SU-DHL-6 (cell line): Measurements from ENCODE around the gene C5orf15.

Experiments used
- H2AFZ ChIP-seq: fragments of 200-600 bp; sonication (generic); 2 replicates; pipeline ENCODE4 v1.6.1; 2014; ENCODE audit warnings: low read depth, mild to moderate bottlenecking, moderate library complexity, mixed read lengths, antibody characterized with exemption, low read length; ENCODE audit not compliant: severe bottlenecking
- H3F3A ChIP-seq: fragments of 200-600 bp; shearing (Covaris generic); 2 replicates; pipeline ENCODE4 v1.6.0; 2016; ENCODE audit warnings: antibody characterized with exemption, mild to moderate bottlenecking; ENCODE audit not compliant: insufficient read depth
- H3K27ac ChIP-seq: fragments of 200-600 bp; sonication (generic); 2 replicates; pipeline ENCODE4 v1.5.1; 2016; ENCODE audit warnings: low read depth, mild to moderate bottlenecking, low read length, moderate library complexity, mixed read lengths
- H3K27me3 ChIP-seq: fragments of 200-600 bp; sonication (generic), shearing (Covaris generic); 2 replicates; pipeline ENCODE4 v1.6.0; 2014; ENCODE audit warnings: mild to moderate bottlenecking, low read length
- H3K36me3 ChIP-seq: fragments of 200-600 bp; sonication (generic); 2 replicates; pipeline ENCODE4 v1.6.1; 2014; ENCODE audit warnings: mild to moderate bottlenecking, low read length, mixed read lengths
- H3K4me2 ChIP-seq: fragments of 300-600, 200-600 bp; shearing (Covaris generic), sonication (generic); 2 replicates; pipeline ENCODE4 v1.6.0; 2014; ENCODE audit warnings: low read length, low read depth, mild to moderate bottlenecking; ENCODE audit not compliant: poor library complexity, severe bottlenecking
- H3K4me3 ChIP-seq: fragments of 200-600 bp; sonication (generic); 2 replicates; pipeline ENCODE4 v1.5.1; 2014; ENCODE audit warnings: antibody characterized with exemption, low read length, mild to moderate bottlenecking, mixed read lengths; ENCODE audit not compliant: insufficient read depth, poor library complexity, severe bottlenecking
- H3K79me2 ChIP-seq: fragments of 200-600 bp; sonication (generic); 2 replicates; pipeline ENCODE4 v1.6.1; 2014; ENCODE audit warnings: mild to moderate bottlenecking, low read length, moderate library complexity; ENCODE audit not compliant: insufficient read depth
- H3K9ac ChIP-seq: fragments of 200-600 bp; sonication (generic); 2 replicates; pipeline ENCODE4 v1.7.0; 2014; ENCODE audit warnings: mild to moderate bottlenecking, low read length
- H3K9me2 ChIP-seq: fragments of 200-600 bp; sonication (generic); replicated peaks from 2 replicates; pipeline ENCODE4 v1.6.1; 2014; ENCODE audit warnings: low read length; ENCODE audit not compliant: insufficient read depth
- H3K9me3 ChIP-seq: fragments of 200-600 bp; sonication (generic); 2 replicates; pipeline ENCODE4 v1.6.1; 2014; ENCODE audit warnings: low read length, mixed read lengths; ENCODE audit not compliant: insufficient read depth
- H4K20me1 ChIP-seq: fragments of 200-600 bp; sonication (generic); 2 replicates; pipeline ENCODE4 v1.6.1; 2014; ENCODE audit warnings: low read depth, mild to moderate bottlenecking, antibody characterized with exemption, low read length, moderate library complexity, mixed read lengths
- CTCF ChIP-seq: fragments of 200-600 bp; sonication (generic); IDR thresholded peaks from one replicate; pipeline ENCODE4 v1.5.1; 2017; ENCODE audit warnings: antibody characterized with exemption, mild to moderate bottlenecking, low read length, moderate library complexity; ENCODE audit not compliant: insufficient read depth, poor library complexity, severe bottlenecking
- EZH2phosphoT487 ChIP-seq: fragments of 200-600 bp; sonication (generic), shearing (Covaris generic); conservative IDR thresholded peaks from 2 replicates; pipeline ENCODE4 v1.6.1; 2018; ENCODE audit warnings: mild to moderate bottlenecking, antibody characterized with exemption, low read length, moderate library complexity, mixed read lengths

C5orf15 gene

GRCh38 chr5:133912951-133913350 lies 55.5 kb downstream of the C5orf15 start:
- Histone ChIP-seq H3K9me3 (no peaks in the 10 kb centered on the region), H3K27me3 (no peaks in the 10 kb centered on the region), H3K4me3 (no peak overlapping the region), H2AFZ (no peak overlapping the region), H3K9ac (no peak overlapping the region), H3K27ac (no peak overlapping the region), H3F3A (no peaks in the 10 kb centered on the region), H3K4me2 (no peak overlapping the region), H3K36me3 (no peaks in the 10 kb centered on the region), H4K20me1 (no peaks in the 10 kb centered on the region), H3K9me2 (no peaks in the 10 kb centered on the region), H3K79me2 (no peaks in the 10 kb centered on the region)
- TF ChIP-seq EZH2phosphoT487, result no peak
- no peak for TF ChIP-seq CTCF

GRCh38 chr5:133910571-133910970 lies 57.9 kb downstream of the C5orf15 start:
- Histone ChIP-seq H3K9ac (no peak overlapping the region), H3K27ac (no peak overlapping the region), H3K9me3 (no peaks in the 10 kb centered on the region), H3K27me3 (no peaks in the 10 kb centered on the region), H3K36me3 (no peaks in the 10 kb centered on the region), H4K20me1 (no peaks in the 10 kb centered on the region), H3K4me2 (no peak overlapping the region), H3K79me2 (no peaks in the 10 kb centered on the region), H3F3A (no peaks in the 10 kb centered on the region), H2AFZ (no peak overlapping the region), H3K4me3 (no peak overlapping the region), H3K9me2 (no peaks in the 10 kb centered on the region)
- TF ChIP-seq EZH2phosphoT487 (no peak), CTCF (no peak)

GRCh38 chr5:133909603-133910002 lies 58.8 kb downstream of the C5orf15 start:
- Histone ChIP-seq H2AFZ (no peak overlapping the region), H3K4me3 (no peak overlapping the region), H3K9me2 (no peaks in the 10 kb centered on the region), H3K9ac (no peak overlapping the region), H3F3A (no peaks in the 10 kb centered on the region), H3K9me3 (no peaks in the 10 kb centered on the region), H3K27me3 (no peaks in the 10 kb centered on the region), H3K36me3 (no peaks in the 10 kb centered on the region), H3K79me2 (no peaks in the 10 kb centered on the region), H3K4me2 (no peak overlapping the region), H4K20me1 (no peaks in the 10 kb centered on the region), H3K27ac (no peak overlapping the region)
- TF ChIP-seq CTCF (no peak), EZH2phosphoT487 (no peak)
